HG03571 (cell line): Measurements from ENCODE around the gene KRT33A.
"Not testable (repeated sequence)": the region's sequence is repeated elsewhere in the genome, so short reads cannot be mapped to it uniquely, and the experiment has no call there.

Experiments
- ATAC-seq: cut with Tn5 transposase; IDR thresholded peaks from one replicate; pipeline ENCODE4 v1.9.1; 2021; ENCODE audit not compliant: unreplicated experiment

The KRT33A gene

DNA sequence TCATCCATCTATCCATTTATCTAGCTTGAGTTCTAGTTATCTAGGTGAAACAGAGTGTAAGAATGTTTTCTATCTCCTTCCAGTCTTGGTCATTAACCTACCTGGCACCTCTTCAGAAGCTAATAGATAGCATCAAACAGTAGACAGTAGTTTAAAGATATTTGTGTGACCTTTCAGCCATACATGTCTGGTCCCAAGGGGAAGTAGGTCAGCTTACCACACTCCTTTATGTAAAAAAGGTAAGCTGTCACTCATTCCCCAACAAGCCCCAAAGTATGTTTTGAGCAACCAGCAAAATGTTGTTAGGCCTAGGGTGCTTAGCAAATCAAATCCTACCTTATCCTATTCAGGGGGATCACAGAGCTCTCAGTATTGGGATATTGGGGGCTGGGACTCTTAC, 15.4 kb upstream of the KRT33A start:
- no peak for ATAC-seq

DNA sequence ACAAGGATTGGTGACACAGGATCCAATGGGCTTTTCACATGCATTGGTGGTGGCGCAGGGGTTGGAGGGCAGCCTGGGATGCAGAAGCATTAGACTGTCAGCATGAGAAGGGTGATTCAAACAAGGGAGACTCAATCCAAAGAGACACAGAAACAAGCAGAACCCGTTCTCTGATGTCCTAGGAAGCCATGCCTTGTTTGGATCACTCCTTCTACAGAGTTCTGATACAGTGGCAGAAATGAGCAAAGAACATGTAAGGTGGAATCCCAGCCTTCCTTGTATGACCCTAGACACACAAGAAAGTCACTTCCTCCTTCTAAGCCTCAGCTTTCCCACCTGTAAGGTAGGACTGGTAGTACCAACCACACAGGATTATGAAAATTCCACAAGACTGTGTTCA, 13.3 kb upstream of the KRT33A start:
- no peak for ATAC-seq

DNA sequence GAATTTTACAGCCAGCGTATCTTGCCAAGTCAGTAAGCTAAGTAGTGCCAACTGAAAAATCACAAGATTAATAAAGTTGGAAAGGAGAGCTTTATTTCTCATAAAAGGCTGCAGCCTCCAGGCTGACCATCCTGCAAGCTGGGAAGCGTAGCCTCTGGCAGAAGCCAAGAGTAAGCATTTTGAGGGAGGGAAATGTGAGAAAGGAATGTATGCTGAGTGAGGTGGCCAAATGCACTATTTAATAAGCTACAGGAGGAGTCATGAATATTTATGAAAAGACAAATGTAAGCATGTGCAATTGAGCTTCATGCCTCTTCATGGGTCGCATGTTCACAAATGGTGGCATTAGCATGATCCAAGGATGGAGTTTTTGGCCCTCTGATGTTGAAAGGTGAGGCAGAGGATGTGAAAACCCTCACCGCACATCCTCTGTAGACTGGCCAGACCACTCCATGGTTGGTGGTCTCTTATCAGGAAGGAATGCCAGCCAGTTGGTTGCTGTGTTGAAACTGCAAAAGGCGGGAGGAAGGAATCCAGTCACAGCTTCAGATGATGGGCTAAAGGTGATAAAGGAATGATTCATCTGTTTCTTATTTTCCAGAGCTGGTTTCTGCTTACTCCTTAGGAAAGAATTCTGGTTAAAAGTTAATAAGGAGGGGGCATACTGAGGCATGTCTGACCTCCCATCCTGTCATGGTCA, 9.8 kb upstream of the KRT33A start:
- no peak for ATAC-seq

DNA sequence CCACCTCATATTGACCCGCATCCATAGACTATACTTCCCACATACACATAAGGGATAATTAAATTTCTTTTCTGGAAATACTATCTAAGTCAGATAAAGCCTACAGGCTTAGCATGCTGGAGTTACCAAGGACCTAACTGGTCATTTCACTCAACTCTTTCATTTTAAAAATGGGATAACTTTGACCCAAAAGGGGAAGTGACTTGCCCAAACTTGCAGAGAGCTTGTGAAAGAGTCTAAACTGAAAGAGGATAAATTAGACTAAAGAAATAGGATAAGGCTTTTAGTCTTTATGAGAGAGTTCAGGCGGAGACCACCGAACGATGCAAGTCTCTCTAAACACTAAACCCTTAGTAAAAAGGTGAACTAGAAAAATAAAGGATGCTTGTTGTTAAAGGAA, 3.9 kb upstream of the KRT33A start:
- ATAC-seq: no peak

DNA sequence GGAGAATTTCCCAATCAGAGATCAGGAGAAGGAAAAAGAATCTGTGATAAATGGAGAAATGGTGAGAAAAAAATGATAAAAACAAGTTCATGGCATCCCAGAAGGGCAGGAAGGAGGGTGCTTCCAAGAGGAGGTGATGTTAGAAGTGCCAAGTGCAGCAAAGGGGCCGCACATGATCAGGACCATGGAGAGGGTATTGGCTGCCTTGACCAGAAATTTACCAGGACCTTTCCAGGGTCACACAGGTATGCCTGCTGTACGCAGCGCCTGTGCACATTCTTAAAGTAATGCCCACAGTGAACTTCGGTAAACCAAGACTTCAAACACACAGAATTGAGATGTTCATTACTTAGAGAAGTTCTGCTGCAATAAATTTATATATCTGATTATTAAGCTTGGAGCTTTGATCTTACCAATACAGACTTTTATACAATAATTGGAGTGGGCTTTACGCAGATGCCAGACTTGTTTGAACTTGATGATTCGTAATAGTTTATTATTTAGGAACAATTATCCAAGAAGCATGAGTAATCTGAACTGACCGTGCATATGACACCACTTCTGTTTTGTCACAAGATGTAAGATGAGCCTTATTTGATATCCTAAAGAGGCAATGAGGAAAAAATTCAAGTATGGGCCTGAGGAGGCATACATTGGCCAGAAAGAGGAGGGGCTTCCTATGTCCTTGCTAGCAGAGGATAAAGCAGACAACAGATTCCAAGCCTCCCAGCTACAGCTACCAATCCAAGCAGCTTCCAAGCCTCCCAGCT, 2.2 kb upstream of the KRT33A start:
- ATAC-seq: no peak

DNA sequence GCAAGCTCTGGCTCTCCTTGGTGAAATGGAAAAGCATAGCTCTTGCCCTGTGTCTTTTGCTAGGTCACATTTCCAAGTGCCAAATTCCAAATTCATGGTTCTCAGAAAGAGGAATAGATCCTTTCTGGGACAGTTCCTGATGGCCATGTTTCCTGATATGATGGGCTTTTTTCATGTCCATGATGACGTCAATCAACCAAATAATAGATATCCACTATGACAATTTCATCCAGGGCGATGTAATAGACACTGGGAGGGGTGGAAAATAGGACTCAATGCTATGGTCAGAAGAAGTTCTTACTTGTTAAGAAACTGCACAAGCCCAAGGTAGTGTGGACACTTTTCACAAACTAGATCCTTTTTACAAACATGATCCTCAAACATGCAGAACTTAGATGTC, 549 bp upstream of the KRT33A start:
- ATAC-seq: no peak

DNA sequence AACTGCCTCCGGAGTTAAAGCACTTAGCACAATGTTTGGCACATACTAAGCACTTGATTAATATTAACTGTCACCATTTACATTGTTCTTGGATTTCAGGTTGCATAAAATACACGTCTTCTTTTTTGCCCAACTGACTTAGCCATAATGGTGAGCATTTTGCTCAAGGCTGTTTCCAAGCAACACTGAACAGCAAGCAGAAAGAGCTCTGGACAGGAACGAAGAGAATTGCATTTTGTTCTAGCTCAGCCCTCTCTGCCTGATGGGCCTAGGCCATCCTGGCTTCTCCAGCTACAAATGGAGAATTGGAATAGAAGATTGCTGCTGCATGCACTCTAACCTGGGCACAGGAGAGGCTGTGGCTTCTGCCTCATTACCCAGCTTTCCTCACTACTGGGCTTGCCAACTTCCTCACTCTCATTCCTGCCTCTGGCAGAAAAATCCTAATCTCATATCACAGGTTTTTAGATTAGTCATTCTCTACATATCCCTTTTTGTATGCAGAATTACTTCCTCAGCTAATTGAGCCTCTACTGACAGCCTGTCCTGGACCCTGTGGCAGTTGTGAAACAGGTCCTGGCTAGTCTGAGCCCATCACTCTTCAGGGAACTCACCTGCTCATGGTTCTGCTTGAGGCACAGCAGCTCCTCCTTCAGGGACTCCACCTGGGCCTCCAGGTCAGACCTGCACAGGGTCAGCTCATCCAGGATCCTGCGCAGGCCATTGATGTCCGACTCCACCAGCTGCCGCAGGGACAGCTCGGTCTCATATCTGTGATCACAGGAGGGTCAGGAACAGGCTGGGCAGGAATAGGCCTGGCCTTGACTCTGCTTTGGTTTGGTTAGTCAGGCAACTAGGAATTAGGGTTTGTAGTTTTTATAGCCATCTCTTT, 2.5 kb downstream of the KRT33A start:
- ATAC-seq: no peak

DNA sequence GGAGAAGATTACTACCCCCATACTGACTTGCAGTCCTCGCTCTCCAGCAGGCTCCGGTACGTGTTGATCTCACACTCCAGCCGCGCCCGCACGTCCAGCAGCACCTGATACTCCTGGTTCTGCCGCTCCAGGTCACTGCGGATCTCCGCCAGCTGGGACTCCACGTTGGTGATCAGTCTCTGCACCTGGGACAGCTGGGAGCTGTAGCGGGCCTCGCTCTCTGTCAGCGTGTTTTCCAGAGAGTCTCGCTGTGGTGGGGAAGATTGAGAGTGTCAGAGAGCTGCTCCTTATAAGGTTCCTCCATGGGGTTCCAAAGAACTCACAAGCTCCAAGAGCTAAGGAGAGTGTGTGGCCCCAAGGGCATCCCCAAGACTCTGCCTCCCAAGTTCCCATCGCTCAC, 4.2 kb downstream of the KRT33A start:
- not testable (repeated sequence) for ATAC-seq

DNA sequence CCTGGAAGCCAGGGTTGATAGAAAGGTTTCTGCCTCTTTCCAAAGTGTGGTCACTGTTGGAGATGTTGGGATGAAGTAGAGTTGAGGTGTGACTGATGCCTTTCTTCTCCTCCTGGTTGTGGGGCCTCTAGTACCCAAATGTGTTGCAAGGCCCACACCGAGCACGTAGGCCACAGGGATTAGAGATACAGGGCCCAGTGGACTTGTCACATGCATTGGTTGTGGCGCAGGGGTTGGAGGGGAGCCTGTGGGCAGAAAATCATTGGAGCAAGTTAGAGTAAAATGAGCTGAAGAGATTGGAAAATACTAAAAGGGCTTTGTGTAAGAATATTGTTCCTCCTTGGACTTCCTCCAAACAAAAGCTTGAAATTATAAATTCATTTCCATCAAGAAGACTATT, 4.6 kb downstream of the KRT33A start:
- no peak for ATAC-seq

DNA sequence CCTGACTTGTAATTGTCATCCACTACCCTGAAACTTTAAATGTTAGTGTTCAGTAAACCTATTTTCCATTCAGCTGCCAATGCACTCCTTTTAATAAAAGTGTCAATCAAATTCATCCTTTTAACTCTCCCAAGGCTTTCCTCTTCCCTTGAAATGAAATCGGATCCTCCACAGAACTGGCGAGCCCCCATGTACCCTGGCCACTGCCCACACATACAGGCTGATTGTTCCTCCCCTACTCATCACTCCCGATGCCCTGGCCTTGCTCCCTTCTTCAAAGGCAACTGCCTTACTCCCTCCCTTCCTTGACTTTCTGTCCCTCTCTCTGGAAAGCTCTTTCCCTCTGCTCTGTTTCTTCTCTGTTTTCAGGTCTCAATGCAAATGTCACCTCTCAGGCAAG, 7.6 kb downstream of the KRT33A start:
- ATAC-seq: no peak

DNA sequence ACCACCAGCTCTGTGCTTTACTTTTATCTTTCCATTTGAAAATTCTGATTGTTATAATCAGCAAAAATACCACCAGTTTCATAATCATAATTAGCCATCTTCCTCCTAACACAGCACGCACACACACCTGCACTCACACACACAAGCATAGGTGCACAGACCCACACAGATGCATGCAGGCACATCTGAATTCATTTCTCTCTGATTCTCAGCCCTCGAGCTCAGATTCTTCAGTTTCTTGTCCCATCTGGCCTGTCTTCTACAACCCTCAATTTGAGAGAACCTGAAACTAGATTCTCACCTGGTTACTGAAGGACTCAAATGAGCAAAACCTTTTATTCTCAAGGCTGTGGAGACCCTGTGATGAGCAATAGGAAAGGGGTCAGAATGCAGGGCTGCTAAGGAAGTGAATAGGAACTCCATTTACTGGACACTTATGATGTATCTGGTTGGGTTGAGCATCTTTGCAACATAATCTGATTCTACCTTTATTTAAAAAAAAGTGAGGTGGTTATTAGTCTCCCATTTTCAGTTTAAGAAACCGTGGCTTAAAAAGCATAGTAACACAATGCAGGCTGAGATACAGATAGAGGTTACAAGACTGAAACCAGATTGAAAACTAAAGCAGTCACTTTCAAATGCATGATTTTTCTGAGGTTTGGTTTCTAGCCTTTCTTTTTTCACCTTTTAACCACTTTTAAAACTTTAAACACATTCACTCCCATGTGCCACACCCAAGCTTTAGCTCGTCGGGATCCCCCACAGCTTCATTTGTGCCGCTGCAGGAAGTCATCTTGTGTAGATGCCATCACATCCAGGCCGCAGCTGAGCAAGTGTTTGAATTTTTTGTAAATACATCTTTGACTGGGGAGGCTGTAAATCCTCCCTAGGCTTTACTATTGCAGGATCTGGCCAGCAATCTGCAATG, 9.4 kb downstream of the KRT33A start:
- ATAC-seq: no peak

DNA sequence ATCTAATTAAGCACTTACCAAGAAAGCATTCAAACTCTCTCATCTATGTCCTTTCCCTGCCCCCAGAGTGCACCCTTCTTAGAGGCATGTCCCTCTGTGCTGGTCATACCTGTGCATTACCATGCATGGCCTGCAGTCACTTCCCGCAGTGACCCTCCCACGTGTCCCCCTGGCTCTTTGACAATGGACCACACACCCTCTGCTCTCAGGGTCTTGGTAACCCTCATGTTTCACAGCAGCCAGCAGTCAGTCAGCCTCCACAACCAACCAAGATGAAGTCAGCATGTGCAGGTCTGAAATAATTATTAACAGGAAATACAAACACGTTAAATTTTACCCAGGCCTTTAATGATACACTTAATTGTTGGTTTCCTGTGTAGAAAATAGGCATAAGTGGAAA, 10.1 kb downstream of the KRT33A start:
- ATAC-seq: no peak

DNA sequence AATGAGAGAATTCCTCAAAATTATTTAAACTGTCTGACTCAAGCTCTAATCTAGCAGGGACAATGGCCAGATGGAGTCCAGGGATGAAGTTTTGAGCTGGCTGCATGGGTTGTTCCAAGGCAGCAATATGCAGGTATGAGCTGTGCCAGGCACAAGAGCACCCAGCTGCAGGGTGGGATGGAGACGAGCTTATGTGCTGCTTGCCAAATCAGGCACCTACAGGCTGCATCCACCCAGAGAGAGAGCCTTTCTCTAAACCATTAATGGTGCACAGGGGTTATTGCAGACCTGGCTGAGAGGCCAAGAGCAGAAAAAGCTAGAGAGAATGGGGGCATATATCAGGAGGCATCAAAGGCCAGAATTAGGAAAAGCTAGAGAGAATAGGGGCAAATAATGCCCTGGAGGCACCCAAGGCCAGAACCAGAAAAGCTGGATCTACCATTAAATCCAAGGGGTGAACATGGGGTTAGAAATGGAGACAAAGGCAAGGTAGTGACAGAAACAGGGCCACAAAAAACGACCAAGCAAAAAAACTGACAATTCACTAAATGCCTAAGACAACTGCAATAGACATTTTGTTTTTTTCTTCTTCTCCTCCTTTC, 11.0 kb downstream of the KRT33A start:
- ATAC-seq: no peak

DNA sequence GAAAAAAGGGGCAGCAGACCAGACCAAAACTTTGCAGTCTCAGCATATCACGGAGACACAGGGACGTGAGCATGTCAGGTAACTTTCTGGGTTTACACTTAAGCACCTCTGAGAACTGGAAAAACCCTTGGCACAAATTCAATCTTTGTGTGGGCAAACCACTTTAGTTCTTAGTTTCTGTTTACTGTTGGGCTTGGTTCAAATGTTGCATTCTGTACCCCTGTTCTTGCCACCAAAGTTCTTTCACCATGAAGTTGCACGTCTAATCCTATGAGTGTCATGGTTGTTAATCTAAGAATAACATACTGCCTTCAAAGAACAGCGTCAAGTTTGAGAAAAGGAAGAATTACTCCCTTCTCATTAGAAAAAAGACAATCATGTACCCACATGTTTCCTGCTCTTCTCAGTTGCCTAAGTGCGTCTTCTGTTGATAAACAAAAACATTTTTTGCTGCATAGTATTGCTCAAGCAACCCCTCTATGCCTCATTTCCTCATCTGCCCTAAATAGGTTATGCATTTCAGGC, 11.6 kb downstream of the KRT33A start:
- peak; percentile 46 for ATAC-seq

DNA sequence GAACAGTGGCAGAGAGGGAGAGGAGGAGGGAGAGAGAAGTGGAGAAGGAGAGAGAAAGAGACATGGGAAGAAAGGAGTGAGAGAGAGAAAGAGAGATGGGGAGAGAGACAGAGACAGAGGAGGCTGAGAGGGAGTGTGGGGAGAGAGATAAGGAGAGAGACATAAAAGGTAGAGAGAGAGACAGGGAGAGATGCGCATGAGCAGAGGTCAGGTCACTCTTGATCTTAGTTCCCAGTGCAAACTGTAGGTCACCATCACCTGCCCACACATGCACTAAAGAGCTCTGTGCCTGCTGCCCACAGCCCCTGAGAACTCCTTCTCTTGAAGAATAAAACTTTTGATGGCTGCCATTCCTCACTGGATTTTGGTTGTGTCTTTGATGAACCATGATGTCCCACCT, 14.9 kb downstream of the KRT33A start:
- ATAC-seq: no peak

DNA sequence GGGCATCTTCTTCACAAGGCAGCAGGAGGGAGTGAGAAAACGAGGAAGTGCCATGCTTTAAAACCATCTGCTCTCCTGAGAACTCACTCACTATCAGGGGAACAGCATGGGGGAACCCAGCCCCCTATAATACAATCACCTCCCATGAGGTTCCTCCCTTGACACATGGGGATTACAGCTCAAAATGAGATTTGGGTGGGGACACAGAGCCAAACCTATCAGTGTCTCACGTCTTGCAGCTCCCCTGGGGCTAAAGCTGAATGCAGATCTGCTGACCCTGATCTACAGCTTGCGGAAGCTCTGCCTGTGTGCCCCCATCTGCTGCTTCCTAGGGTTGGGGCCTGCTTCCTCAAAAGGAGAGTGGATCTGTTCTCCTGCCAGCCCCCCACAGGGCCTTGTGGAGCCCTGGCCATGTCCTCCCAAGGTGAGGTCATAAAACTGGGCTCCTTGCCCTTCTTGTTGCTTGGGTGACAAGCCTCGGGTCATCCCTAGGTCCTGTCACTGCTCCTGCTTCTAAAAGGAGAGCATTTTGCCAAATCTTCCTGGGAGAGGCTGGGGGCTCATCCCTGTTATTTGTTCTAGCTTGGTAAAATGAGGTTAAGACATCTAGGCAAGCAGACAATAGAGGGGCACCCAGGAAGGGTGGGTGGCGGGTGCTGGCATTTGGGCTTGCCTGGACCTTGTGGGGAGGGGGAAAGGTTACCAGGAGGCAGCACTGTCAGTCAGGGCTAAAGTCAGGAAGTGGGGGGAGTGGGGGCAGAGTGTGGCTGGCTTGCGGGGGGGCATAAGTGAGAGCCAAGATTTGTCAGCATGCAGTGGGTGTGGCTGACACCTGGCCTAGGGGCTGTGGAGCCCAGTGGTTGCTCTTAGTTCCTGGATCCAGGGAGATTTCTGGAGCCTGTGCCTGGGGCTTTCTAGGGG, 16.0 kb downstream of the KRT33A start:
- ATAC-seq: no peak

DNA sequence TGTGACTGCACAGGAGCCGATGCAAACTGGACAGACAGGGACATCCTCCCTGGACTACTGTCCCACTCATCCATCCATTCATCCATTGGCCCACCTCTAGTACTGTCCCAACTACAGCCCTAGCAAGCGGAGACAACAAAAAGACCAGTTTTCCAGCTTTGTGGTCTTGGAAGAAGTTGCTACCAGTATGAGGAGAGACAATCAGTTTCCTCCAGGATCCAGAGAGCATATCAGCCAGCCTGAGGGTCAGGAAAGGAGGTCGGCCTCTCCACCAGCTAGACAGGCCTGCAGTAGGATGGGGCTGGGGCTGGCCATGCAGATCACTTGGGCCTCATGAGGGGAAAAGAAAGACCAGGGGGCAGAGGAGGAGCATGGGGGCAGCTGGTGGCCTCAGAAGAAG, 16.8 kb downstream of the KRT33A start:
- ATAC-seq: no peak

DNA sequence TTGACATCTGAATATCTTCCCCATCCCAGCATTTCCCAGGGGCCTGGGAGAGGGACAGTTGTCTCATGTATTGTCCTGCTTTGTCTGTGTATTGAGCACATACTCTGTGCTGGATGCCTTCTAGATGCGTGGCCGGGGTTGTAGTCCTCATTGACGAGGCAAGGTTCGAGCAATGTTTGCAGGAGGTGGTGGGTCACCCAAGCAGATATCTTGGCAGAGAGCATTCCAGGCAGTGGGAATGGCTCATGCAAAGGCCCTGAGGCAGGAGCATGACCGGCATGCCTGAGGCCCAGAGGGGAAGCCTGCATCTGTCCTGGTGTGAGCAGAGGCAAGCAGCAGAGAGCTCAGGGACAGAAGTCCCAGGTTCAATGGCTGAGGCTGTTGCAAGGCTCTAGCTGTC, 17.5 kb downstream of the KRT33A start:
- no peak for ATAC-seq

DNA sequence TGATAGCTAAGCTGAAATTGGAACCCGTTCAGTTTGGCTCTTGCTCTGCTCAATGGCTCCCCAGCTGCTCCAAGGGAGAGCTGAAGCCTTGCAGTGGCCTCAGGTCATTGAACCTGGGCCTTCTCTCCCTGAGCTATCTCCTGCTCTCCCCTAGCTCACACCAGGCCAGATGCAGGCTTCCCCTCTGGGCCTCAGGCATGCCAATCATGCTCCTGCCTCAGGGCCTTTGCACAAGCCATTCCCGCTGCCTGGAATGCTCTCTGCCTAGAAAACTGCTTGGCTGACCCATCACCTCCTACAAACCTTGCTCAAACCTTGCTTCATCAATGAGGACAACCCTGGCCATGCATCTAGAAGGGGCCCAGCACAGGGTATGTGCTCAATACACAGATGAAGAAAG, 18.4 kb downstream of the KRT33A start:
- ATAC-seq: no peak
